SU-DHL-6 (cell line): ENCODE results near the gene NR5A2.

ENCODE experiments used
- H2AFZ ChIP-seq: fragments of 200-600 bp; sonication (generic); 2 replicates; pipeline ENCODE4 v1.6.1; 2014; ENCODE audit warnings: low read depth, mild to moderate bottlenecking, moderate library complexity, mixed read lengths, antibody characterized with exemption, low read length; ENCODE audit not compliant: severe bottlenecking
- H3F3A ChIP-seq: fragments of 200-600 bp; shearing (Covaris generic); 2 replicates; pipeline ENCODE4 v1.6.0; 2016; ENCODE audit warnings: antibody characterized with exemption, mild to moderate bottlenecking; ENCODE audit not compliant: insufficient read depth
- H3K27ac ChIP-seq: fragments of 200-600 bp; sonication (generic); 2 replicates; pipeline ENCODE4 v1.5.1; 2016; ENCODE audit warnings: low read depth, mild to moderate bottlenecking, low read length, moderate library complexity, mixed read lengths
- H3K27me3 ChIP-seq: fragments of 200-600 bp; sonication (generic), shearing (Covaris generic); 2 replicates; pipeline ENCODE4 v1.6.0; 2014; ENCODE audit warnings: mild to moderate bottlenecking, low read length
- H3K36me3 ChIP-seq: fragments of 200-600 bp; sonication (generic); 2 replicates; pipeline ENCODE4 v1.6.1; 2014; ENCODE audit warnings: mild to moderate bottlenecking, low read length, mixed read lengths
- H3K4me2 ChIP-seq: fragments of 300-600, 200-600 bp; shearing (Covaris generic), sonication (generic); 2 replicates; pipeline ENCODE4 v1.6.0; 2014; ENCODE audit warnings: low read length, low read depth, mild to moderate bottlenecking; ENCODE audit not compliant: poor library complexity, severe bottlenecking
- H3K4me3 ChIP-seq: fragments of 200-600 bp; sonication (generic); 2 replicates; pipeline ENCODE4 v1.5.1; 2014; ENCODE audit warnings: antibody characterized with exemption, low read length, mild to moderate bottlenecking, mixed read lengths; ENCODE audit not compliant: insufficient read depth, poor library complexity, severe bottlenecking
- H3K79me2 ChIP-seq: fragments of 200-600 bp; sonication (generic); 2 replicates; pipeline ENCODE4 v1.6.1; 2014; ENCODE audit warnings: mild to moderate bottlenecking, low read length, moderate library complexity; ENCODE audit not compliant: insufficient read depth
- H3K9ac ChIP-seq: fragments of 200-600 bp; sonication (generic); 2 replicates; pipeline ENCODE4 v1.7.0; 2014; ENCODE audit warnings: mild to moderate bottlenecking, low read length
- H3K9me2 ChIP-seq: fragments of 200-600 bp; sonication (generic); replicated peaks from 2 replicates; pipeline ENCODE4 v1.6.1; 2014; ENCODE audit warnings: low read length; ENCODE audit not compliant: insufficient read depth
- H3K9me3 ChIP-seq: fragments of 200-600 bp; sonication (generic); 2 replicates; pipeline ENCODE4 v1.6.1; 2014; ENCODE audit warnings: low read length, mixed read lengths; ENCODE audit not compliant: insufficient read depth
- H4K20me1 ChIP-seq: fragments of 200-600 bp; sonication (generic); 2 replicates; pipeline ENCODE4 v1.6.1; 2014; ENCODE audit warnings: low read depth, mild to moderate bottlenecking, antibody characterized with exemption, low read length, moderate library complexity, mixed read lengths
- EZH2phosphoT487 ChIP-seq: fragments of 200-600 bp; sonication (generic), shearing (Covaris generic); conservative IDR thresholded peaks from 2 replicates; pipeline ENCODE4 v1.6.1; 2018; ENCODE audit warnings: mild to moderate bottlenecking, antibody characterized with exemption, low read length, moderate library complexity, mixed read lengths
- TF ChIP-seq, protein P1 (sequence below): fragments of 200-600 bp; sonication (generic); IDR thresholded peaks from one replicate; pipeline ENCODE4 v1.5.1; 2017; ENCODE audit warnings: antibody characterized with exemption, mild to moderate bottlenecking, low read length, moderate library complexity; ENCODE audit not compliant: insufficient read depth, poor library complexity, severe bottlenecking

The NR5A2 gene

DNA sequence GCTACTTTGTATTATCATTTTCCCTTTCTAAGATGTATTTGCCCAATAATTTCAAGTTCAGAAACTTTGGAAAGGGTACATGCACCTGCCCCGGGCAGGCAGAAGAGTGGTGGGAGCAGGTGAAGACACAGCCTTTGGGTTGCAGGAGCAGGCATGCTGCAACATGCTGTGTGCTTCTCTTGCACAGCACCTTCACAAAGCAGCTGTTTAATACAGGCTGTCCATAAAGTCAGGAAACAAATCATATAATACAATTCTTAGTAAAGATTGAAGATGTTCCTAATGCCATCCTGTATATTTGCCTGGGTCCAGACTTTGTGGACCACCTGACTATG is 199.4 kb downstream of the NR5A2 start:
- H3K4me2 ChIP-seq, result no peak overlapping the region
- no peak overlapping the region for H2AFZ ChIP-seq
- no peaks in the 10 kb centered on the region for H3K27me3 ChIP-seq
- no peak for TF ChIP-seq EZH2phosphoT487
- TF ChIP-seq, protein P1, sequence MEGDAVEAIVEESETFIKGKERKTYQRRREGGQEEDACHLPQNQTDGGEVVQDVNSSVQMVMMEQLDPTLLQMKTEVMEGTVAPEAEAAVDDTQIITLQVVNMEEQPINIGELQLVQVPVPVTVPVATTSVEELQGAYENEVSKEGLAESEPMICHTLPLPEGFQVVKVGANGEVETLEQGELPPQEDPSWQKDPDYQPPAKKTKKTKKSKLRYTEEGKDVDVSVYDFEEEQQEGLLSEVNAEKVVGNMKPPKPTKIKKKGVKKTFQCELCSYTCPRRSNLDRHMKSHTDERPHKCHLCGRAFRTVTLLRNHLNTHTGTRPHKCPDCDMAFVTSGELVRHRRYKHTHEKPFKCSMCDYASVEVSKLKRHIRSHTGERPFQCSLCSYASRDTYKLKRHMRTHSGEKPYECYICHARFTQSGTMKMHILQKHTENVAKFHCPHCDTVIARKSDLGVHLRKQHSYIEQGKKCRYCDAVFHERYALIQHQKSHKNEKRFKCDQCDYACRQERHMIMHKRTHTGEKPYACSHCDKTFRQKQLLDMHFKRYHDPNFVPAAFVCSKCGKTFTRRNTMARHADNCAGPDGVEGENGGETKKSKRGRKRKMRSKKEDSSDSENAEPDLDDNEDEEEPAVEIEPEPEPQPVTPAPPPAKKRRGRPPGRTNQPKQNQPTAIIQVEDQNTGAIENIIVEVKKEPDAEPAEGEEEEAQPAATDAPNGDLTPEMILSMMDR, result no peak
- H3K9ac ChIP-seq, result no peak overlapping the region
- no peaks in the 10 kb centered on the region for H3F3A ChIP-seq
- H3K27ac ChIP-seq, result no peak overlapping the region
- H3K79me2 ChIP-seq, result no peaks in the 10 kb centered on the region
- no peaks in the 10 kb centered on the region for H3K36me3 ChIP-seq
- no peaks in the 10 kb centered on the region for H4K20me1 ChIP-seq
- H3K4me3 ChIP-seq, result no peak overlapping the region
- H3K9me2 ChIP-seq, result no peaks in the 10 kb centered on the region
- no peaks in the 10 kb centered on the region for H3K9me3 ChIP-seq
